Lower lobe of right lung (tissue), 2 donors: ENCODE data around the gene ODAD4. TPM values are rescaled to one million over a fixed set of nuclear protein-coding genes. Genes with fewer than 3 reads are reported as not detected.

Source experiments
- ATAC-seq, 2 donors: fragments of 200-7000 bp; cut with Tn5 transposase; one replicate each; pipeline ENCODE4 v1.9.1; 2020 to 2022; ENCODE audit warnings: mild to moderate bottlenecking in 2 of 2, moderate library complexity in 2 of 2
- DNase-seq: peaks from one replicate; pipeline ENCODE4 v3.0.0-alpha.2; 2020
- H3K27ac ChIP-seq: fragments of 200-600 bp; one replicate; pipeline ENCODE4 v1.8.0; 2022
- H3K27me3 ChIP-seq: fragments of 200-600 bp; one replicate; pipeline ENCODE4 v1.8.0; 2022; ENCODE audit warnings: low read depth
- H3K36me3 ChIP-seq: fragments of 200-600 bp; one replicate; pipeline ENCODE4 v1.8.0; 2022; ENCODE audit warnings: mild to moderate bottlenecking
- H3K4me1 ChIP-seq: fragments of 200-600 bp; one replicate; pipeline ENCODE4 v1.8.0; 2022
- H3K4me3 ChIP-seq: fragments of 200-600 bp; one replicate; pipeline ENCODE4 v1.8.0; 2022; ENCODE audit warnings: mild to moderate bottlenecking
- H3K9me3 ChIP-seq: fragments of 200-600 bp; one replicate; pipeline ENCODE4 v1.8.0; 2022
- CTCF ChIP-seq: fragments of 200-600 bp; IDR thresholded peaks from one replicate; pipeline ENCODE4 v1.8.0; 2022; ENCODE audit warnings: antibody characterized with exemption, mild to moderate bottlenecking
- intact Hi-C: fragments of 100-400 bp; cut with DNase I; formaldehyde crosslinking; loops from one replicate; pipeline ENCODE4 v1.11.0; 2022
- total RNA-seq: library from RNA; stranded (reverse); fragmentation: NEBNext Ultra II Directional; extraction: Animal tissue kit (Norgen Biotek cat#: 25700); gene quantifications from one replicate; pipeline ENCODE4 v1.2.1, GENCODE V29; 2021
- donor health status: DM: no; HTN: yes; CAD: no; lungs with severe emphysema.

The ODAD4 gene
- total RNA-seq, 1 donor from 2014 or later: 5.4 TPM

GRCh38 chr17:41965694-41966462 lies 35.5 kb downstream of the ODAD4 start:
- peaks cover 40% of the 10 kb centered on the region for H3K4me1 ChIP-seq
- no peaks in the 10 kb centered on the region for H3K27me3 ChIP-seq
- peak overlapping the region; percentile 86 for H3K27ac ChIP-seq
- H3K9me3 ChIP-seq: no peaks in the 10 kb centered on the region
- intact Hi-C loops: loop anchor here (10.0 kb wide), 1 partner anchor 149 kb away; the partner anchor contains the start of gene DHX58
- DNase-seq (peak; percentile 82), ATAC-seq (peak; percentile 81 to 87)
- H3K4me3 ChIP-seq: peak overlapping the region; percentile 70
- peaks cover 14% of the 10 kb centered on the region for H3K36me3 ChIP-seq
- no peak for TF ChIP-seq CTCF

GRCh38 chr17:41966463-41967140 lies 36.2 kb downstream of the ODAD4 start, which contains the start of gene CNP:
TSS of gene CNP (plus strand) at chr17:41966795. CDS start at chr17:41966885, 90 bp downstream.
- no peaks in the 10 kb centered on the region for H3K27me3 ChIP-seq
- TF ChIP-seq CTCF: no peak
- H3K9me3 ChIP-seq: no peaks in the 10 kb centered on the region
- H3K36me3 ChIP-seq: peaks cover 16% of the 10 kb centered on the region
- H3K27ac ChIP-seq: peak within 1 kb of the TSS; percentile 86
- ATAC-seq (peak; percentile 95 to 96), DNase-seq (peak; percentile 95)
- peak within 1 kb of the TSS; percentile 70 for H3K4me3 ChIP-seq
- intact Hi-C loops: loop anchor here (10.0 kb wide), 1 partner anchor 148 kb away; the partner anchor contains the start of gene DHX58
- peaks cover 41% of the 10 kb centered on the region for H3K4me1 ChIP-seq

GRCh38 chr17:41967141-41967920 lies 36.9 kb downstream of the ODAD4 start:
- intact Hi-C loops: loop anchor here (10.0 kb wide), 1 partner anchor 147 kb away; the partner anchor contains the start of gene DHX58
- no peak for TF ChIP-seq CTCF
- Histone ChIP-seq H3K4me1 (peaks cover 41% of the 10 kb centered on the region), H3K4me3 (peak overlapping the region; percentile 70), H3K9me3 (no peaks in the 10 kb centered on the region), H3K36me3 (peaks cover 23% of the 10 kb centered on the region), H3K27me3 (no peaks in the 10 kb centered on the region), H3K27ac (peak overlapping the region; percentile 86)
- ATAC-seq: peak in 1 of 2 donors; percentile 0
- peak; percentile 51 for DNase-seq

- peaks cover 38% of the 10 kb centered on the region for H3K4me1 ChIP-seq
These were observed 37.6 kb downstream of the ODAD4 start for GRCh38 chr17:41967921-41968578.

More at GRCh38 chr17:41967921-41968578, 37.6 kb downstream of the ODAD4 start:
- Histone ChIP-seq H3K27me3 (no peaks in the 10 kb centered on the region), H3K27ac (peak overlapping the region; percentile 86), H3K36me3 (peaks cover 30% of the 10 kb centered on the region), H3K4me3 (peak overlapping the region; percentile 70), H3K9me3 (no peaks in the 10 kb centered on the region)
- ATAC-seq: no peak
- intact Hi-C loops: loop anchor here (10.0 kb wide), 1 partner anchor 147 kb away; the partner anchor contains the start of gene DHX58
- no peak for DNase-seq
- no peak for TF ChIP-seq CTCF
